HG03095 (cell line): ENCODE results near the gene SCLY.
A peak's percentile ranks its signal among the peaks of the same experiment; 100 is the strongest.
"Not testable (repeated sequence)": the region's sequence is repeated elsewhere in the genome, so short reads cannot be mapped to it uniquely, and the experiment has no call there.

Experiments
- ATAC-seq: cut with Tn5 transposase; IDR thresholded peaks from one replicate; pipeline ENCODE4 v1.9.1; 2021; ENCODE audit warnings: moderate library complexity; ENCODE audit not compliant: unreplicated experiment

SCLY gene

DNA sequence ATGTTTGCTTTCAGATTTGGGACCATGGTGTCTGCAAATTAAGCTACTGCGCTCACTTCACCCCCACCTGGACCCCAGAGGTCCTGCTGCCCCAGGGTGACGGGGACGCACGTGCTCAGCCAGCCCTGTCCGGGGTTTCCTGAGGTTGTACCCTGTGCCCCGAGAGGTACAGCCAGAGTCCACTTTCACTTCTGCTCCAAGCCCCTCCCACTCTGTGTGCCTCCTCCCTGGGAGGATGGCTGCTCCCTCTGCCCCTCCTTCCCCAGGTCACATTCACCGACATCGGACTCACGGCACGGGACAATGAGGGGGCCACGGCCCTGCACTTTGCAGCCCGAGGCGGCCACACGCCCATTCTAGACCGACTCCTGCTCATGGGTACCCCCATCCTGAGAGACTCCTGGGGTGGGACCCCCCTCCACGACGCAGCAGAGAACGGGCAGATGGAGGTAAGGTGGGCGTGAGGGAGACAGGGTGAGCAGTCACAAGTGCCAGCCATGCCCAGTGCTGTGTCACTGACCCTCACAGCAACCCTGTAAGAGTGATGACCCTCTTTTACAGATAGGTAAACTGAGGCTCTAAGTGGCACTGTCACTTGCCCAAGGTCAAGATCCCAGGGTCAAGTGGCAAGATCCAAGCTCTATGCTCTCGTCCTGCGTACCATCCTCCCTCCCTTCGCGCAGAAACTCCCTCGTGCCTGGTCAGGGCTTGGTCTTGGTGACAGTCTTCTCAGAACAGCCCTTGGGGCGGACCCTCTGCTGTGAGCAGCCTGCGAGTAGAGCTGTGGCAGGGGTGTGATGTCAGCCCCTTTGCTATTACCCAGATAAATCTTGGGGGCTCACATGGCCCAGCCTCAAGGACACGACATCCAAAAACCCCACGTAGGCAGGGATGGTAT, 47.0 kb downstream of the SCLY start:
- peak; percentile 77 for ATAC-seq

DNA sequence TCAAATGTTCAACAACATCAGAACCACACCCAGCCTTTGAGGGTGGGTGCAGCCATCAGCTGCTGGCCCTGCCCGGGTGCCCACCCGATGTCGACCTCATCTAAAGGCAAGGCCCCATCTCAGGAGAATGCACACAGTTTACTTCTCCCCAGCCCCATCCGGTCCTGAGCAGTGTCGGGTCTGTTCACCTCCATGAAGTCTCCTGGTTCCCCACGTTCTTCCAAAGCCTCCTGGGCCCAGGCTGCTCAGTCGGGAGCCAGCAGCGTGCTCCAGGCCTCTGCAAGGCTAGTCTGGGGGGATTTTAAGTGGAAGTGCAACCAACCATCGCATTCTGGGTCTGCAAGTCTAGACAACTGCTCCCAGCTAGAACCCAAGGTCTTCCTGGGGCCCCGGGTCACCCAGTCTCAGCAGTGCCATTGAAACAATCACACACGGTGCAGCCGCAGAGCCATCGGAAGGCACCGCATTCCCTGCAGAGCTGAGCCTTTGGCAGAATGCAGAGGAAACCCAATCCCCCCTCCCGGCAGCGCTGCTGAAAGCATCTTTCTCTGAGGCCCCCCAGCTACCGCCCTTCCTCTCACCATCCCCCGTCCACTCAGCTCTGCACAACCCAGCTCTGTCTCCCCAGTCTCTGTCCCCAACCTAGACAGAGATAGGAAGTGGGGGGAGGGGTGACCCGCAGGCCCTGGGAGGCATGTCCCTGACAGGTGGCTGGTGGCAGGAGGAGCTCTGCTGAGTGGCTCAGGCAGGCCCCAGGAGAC, 47.8 kb downstream of the SCLY start:
- peak; percentile 71 for ATAC-seq

DNA sequence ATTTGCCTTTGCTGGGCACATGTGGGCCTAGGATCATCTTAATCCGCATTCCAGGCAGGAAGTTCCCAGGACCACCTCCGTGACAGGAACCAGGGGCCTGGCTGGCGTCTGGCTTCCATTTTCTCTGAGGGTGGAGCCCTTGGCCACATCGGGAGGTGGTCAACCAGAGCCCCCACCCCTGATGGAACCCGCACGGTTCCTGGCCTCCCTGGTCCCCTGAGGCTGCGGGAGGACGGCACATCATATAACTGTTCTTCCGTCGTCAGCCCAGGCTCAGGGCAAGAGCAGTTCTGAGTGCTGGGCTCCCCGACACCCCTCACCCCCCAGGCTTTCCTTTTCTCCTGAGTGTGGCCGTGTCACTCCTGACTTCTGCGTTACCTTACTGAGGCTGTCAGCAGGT, 52.8 kb downstream of the SCLY start:
- no peak for ATAC-seq

DNA sequence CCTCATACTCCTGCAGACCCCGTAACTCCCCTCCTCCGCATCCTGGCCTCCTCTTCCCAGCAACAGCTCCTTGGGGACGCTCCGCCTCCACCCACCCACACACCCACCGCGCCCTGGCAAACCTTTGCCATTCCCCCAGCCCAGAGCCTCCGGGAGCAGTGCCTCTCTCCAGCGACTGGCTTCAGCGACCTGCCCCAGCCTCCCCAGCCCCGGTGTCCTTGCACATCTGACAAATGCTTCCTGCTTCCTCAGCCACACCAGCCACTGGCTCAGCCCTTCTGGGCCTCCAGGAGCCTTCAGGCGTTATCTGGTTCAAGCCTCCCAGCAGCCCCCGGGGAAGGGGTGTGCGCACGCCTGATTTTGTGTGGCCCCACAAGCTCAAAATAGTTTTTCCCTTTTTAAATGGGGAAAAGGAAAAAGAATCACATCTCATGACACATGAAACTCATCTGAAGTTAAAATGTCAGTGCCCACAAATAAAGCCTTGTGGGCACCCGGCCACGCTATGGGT, 53.6 kb downstream of the SCLY start:
- no peak for ATAC-seq

DNA sequence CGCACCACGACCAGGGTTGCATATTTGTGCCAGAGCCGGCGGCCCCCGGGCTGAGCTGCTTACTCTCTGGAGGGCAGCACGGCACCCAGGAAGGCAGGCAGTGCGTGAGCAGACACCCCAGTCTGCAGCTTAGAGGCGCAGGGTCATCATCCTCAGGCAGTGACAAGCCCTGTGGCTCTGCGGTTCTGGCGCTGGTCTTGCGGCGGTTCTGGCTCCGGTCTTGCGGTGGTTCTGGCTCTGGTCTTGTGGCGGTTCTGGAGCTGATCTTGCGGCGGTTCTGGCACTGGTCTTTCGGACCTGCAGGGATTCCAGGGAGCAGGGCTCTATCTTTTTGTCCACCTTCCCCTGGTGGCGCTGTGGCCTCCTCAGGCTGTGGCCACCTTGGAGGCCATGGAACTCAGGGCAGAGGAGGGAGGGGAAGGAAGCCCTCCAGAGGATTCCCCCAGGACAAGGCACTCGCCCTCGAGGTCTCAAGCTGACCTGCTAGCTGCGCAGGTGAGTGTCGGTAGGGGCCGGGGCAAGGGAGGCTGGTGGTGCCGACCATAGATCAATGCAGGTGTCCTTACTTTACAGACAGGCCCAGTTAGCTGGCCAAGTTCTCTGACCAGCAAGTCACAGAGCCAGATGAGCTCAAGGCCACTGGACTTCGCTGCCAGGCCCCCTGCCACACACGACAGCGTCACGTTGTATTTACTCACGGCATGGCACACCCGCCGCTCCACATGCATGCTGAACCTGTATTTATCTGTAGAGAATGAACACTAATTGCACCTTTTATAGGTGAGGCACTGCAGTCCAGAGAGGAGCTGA, 54.3 kb downstream of the SCLY start:
- no peak for ATAC-seq

DNA sequence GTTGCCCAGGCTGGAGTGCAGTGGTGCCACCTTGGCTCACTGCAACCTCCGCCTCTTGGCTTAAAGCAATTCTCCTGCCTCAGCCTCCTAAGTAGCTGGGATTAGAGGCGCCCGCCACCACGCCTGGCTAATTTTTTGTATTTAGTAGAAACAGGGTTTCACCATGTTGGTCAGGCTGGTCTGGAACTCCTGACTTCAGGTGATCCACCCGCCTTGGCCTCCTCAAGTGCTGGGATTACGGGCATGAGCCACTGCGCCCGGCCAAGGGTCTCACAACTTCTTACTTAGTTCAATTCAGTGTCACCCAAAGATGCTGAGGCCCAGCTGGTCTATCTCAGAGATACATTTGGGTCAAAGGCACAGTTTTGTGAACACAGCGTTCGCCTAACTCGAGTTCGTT, 54.9 kb downstream of the SCLY start:
- ATAC-seq, result not testable (repeated sequence)

DNA sequence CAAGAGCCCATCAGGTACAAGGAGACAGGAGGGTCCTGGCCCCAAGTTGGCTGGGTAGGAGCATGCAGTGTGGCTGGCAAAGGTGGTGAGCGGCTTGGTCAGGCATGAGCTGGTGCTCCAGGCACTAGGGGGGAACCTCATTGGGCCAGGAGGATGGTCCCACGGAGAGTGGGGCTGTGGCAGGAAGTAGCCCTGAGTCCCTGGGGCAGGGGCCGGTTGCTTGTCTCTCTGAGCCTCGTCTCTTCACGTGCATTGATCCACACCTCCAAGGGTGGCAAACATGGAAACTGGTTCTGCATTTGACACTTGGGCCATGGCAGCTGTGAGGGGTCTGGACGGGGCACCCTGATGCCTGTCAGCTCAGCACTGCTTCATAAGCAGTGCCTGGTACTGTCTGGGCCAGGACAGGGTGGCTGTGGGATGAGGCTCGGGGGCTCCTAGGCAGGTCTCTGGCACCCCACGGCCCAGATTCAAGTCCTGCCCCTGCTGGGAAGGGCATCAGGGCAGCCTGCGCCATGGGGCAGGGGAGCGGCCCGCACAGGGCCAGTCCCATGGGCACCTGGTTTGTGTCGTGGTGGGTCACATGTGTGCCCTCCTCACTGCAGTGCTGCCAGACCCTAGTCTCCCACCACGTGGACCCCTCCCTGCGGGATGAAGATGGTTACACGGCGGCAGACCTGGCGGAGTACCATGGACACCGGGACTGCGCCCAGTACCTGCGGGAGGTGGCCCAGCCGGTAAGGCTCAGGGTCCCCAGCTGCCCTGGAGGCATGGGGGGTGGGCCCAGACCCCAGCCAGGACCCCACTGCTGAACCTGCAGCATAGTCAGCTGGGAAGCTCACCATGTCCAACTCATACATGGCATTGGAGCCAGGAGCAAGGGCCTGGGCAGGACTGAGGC, 55.7 kb downstream of the SCLY start:
- ATAC-seq, result no peak

DNA sequence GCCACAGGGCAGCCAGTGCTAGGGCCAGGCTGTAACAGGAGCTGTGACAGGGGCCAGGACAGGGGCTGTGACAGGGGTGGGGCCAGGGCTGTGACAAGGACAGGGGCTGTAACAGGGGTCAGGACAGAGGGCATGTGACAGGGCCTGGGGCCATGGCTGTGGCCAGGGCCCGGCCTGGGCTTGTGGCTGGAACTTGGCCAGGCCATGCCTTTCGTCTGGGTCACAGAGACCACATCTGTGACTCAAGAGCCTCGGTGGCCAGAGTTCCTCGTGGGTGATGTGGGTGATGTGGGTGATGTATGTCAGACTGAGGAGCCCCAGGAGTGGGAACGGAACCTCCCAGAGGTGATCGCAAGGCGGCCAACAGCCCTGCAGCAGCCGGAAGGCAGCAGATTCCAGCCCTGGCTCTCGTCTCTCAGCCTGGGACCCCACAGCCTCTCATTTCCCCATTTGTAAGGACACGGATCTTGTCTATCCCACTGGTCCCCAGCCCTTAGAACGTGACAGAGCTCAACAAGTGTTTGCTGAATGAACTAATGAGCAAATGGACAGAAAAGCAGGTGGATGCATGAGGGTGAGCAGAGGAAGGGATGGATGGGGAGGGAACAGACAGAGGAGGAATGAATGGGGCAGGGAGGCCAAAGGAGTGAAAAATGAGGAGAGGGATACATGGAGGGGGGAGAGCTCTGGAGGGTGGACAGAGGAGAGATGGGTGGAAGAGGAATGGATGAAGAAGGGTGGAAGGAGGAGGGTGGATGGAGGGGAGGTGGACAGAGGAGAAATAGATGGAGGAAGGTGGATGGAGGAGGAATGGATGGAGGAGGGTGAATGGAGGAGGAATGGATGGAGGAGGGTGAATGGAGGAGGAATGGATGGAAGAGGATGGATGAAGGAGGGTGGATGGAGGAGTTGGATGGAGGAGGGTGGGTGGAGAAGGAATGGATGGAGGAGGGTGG, 56.7 kb downstream of the SCLY start:
- no peak for ATAC-seq

DNA sequence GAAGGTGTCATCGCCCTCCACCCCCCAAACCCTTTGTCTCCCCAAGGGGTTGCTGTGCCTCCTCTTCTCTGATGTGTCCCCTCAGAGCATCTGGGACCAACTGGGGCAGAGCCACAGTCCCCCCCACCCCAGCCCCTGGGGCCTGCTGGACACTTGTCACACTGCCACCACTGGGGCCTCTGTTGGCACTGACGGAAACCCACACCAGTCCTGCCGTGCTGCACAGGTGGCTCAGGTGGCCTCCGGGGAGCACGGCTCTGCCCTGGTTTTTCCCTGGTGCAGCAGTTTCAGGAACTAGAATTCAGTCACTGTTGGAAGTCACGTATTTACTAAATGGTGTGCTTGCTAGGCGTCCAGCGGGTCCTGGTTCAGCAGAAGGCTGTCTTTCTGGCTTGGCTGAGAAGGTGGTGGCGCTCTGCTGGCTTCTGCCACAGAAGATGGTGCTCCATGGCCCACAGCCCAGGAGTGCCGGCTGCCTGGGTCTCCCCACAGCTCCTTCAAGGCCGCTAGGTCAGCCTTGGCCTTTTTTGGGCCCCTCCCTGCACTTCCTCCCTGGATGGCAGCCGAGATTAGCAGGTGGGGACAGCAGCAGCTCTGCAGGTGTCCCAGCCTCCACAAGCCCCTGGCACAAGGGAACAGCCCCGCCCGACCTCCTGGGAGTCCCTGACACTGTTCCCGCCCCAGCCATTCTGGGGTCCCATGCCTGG, 59.1 kb downstream of the SCLY start:
- no peak for ATAC-seq

DNA sequence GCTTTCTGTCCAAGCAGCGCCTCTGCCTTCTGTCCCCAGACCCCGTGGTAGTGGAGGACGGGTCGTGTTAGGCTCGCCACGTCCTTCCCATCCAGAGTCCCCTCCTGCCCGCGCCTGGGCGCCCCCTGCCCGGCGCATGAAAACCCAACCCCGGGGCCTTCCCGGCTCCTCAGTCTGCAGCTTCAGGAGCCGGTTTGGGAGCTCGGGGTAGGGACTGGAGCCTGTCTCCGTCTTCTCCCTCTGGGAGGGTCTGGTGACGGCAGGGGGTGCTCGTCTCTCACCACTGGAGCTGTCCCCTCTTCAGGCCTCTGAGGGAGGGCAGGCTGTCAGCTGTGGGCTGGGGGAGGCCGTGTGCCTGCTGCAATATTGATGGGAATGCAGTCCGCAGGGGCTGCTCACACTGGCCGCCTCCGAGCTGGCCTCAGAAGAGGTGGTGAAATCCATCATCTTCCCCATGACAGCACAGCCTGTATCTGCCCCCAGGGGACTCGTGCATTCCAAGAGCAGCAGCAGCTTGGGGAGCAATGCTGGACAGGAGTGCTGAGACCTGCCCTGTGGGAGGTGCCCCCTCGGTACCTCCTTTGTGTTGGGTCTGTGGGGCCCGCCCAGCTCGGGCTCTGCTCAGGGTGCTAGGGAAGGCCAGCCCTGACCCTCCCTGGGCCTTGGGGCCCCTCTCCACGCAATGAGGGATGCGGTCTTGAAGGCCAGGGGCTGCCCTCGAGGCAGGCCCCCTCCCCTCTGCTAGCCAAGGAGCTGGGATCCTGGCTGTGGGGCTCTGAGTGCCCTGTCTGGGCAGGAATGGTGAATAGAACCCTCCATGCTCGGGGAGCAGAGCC, 59.9 kb downstream of the SCLY start:
- no peak for ATAC-seq

DNA sequence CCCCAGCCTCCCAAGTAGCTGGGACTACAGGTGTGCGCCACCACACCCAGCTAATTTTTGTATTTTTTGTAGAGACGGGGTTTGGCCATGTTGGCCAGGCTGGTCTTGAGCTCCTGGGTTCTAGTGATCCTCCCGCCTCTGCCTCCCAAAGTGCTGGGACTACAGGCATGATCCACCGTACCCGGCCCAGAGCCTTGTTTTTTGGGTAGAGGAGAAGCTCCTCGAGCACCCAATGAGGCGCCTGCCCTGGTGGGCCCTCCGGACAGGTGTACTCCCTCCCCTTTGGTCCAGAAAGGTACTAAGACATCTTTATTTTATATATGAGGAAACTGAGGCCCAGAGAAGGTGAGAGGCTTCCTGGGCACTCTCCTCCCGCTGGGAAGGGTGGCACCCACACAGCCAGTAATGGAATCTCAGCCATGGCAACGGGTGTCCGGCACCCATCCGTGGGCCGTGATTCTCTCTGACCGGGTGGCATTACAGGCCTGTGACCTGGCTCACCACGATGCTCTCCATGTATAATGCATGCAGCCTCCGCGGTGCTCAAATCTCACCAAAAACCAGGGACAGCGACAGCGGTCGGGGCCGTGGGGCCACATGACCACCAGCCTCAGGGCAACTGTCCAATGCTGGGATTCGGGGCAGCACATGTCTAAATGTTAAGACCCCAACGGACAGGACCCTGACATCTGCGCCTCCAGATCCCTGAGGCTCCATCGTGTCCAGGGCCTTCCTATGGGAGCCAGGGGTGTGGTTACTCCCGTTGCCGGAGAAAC, 60.9 kb downstream of the SCLY start:
- no peak for ATAC-seq

DNA sequence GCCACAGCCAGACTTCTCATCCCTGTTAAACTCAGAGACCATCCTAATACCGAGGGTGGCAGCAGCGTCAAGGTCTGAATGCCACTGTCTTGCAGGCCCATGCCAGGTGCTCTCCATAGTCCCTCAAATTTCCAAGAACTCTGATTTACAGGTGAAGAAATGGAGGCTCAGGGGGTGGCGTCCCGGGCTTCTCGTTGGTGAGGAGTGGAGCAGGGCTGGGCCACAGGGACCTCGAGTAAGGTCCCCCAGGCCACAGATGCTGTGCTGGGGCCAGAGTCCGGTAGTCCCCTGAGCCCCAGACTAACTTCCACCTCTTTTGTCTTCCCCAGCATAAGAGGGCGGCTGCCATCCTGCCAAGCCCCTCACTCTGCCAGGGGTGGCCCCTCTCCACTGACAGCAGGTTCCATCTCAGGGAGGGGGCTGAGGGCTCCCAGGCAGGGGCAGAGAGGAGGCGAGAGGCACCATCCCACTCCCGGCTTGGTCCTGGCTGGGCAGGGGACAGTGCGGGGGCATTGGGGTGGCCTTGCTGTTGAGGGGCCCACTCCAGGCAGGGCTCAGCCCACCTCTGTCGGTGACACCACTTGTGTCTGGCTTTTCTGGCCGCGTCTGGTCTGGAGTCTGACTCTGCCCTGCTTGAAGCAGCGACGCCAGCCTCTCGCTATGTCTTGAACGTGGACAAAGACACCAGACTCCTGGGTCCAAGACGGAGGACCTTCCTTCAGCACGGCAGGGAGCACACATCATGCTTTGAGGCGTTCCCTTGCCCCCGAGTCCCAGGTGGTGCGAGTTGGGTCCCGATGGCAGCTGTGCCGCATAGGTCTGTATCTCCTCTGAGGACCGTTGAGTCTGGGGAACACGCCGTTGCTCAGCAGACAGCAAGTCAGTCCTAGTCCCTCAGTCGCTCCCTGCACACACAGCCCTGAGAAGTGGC, 61.8 kb downstream of the SCLY start:
- no peak for ATAC-seq

DNA sequence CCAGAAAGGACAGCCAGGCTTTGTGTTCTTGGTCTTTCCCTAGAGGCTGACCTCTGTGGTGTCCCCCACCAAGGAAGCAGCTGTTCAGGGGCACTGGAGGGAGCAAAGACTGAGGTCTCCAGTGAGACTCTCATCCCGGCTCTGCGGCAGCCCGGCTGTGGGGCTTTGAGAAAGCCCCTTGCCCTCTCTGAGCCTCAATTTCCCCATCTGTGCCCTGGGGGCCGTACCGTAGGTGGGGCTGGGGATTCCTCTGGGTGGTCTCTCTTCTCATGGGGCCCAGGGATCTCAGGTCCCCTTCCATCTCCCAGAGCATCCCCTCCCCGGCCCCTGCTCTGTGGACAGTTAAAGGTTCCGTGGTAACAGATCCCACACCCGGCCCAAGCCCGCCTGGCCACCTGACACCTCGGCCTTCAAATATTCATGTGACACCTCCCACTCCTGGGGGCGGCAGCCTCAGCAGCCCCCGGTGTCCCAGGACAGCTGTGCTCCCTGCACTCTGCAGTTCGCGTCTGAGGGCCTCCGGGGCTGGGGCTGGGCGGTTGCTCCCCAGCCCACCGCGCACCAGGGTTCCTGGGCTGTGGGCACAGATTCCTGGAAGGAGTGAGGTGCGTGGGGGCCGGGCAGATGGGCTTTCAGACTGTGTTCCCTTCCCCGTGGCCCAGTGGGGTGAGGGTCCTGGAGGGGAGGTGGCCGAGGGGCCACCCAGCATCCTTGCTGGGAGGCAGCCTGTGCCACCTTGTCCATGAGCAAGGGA, 62.6 kb downstream of the SCLY start:
- no peak for ATAC-seq

DNA sequence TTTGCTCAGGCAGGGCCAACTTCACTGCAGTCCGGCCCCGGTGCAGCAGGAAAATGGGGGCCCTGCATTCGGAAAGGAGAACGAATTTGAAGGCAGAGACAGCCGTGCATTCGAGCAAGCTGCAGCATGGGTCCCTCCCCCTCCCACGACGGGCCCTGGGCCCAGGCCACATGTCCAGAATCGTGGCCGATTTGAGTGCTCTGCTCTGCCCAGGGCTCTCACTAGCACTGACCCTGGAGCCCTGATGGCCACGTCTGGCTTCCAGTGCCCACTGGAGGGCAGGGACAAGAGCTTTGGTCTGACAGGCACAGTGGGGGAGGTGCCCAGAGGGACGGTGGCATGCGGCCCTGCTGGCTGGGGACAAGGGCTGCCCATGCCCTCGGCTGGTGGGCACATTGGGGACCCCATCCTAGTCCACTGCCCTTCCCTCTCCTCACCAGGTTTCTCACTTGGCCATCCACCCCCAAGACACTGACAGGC, 63.2 kb downstream of the SCLY start:
- ATAC-seq, result no peak
